Stimulated activated CD4-positive, alpha-beta T cell treated with anti-CD3 and anti-CD28 coated beads, Interleukin-1b, Interleukin-23, amount 100 ng/mL, for 4 hours (primary cell): ENCODE data around the gene NAA50.

Experiments used
- DNase-seq, 2 donors: peaks; one replicate each; pipeline ENCODE4 v3.0.0-alpha.2; 2020; ENCODE audit warnings: low read depth in 2 of 2

NAA50 gene

GRCh38 chr3:113741620-113742019 is 4.4 kb downstream of the NAA50 start:
- DNase-seq: no peak

DNA sequence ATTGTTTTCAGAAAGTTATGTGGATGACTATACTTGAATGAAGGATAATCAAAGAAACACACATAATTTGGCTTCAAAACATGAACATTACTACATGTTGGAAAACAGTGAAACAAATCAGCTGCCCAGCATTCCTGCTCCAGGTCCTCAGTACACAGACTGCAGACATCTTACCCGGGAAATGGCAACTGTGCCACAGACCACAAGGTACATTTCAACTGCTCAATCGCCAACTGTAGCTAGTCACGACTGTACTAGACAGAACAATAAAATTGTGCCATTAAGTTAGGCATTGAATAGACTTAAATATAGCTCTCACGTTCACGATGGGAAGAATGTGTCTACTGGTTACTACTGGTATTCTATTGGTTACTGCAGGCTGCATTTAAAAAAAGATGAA is 5.0 kb downstream of the NAA50 start:
- no peak for DNase-seq

- DNase-seq: peak in 1 of 2 donors; percentile 14
These were observed 9.4 kb downstream of the NAA50 start for GRCh38 chr3:113736548-113737089.

DNA sequence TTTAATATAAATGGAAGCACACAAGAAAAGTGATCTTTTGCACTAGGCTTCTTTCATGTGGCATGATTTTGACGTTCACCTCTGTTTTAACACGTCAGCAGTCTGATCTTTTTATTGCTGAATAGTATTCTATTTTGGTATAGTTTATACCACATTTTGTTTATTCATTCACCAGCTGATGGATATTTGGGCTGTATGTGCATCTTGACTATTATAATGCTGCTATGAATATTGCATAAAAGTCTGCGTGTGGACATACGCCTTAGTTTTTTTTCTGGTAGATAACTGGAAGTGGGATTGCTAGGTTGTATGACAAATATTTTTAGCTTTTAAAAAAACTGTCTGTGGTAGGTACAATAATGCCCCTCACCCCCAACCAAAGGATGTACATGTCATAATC is 14.4 kb downstream of the NAA50 start:
- DNase-seq: no peak

DNA sequence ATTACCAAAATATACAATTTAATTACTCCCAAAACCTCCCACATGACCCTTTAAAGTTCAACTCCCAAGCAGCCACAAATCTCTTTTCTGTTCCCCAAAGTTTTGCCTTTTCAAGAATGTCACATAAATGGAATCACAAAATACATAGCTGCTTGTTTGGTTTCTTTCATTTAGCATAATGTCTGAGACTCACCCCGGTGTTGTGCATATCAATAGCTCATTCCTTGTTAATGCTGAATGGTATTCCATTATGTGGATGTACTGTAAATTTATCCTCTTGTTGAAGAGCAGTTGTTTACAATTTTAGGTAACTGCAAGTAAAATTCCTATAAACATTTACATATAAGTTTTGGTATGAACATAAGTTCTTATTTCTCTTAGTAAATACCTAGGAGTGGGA is 15.5 kb downstream of the NAA50 start:
- DNase-seq: no peak

DNA sequence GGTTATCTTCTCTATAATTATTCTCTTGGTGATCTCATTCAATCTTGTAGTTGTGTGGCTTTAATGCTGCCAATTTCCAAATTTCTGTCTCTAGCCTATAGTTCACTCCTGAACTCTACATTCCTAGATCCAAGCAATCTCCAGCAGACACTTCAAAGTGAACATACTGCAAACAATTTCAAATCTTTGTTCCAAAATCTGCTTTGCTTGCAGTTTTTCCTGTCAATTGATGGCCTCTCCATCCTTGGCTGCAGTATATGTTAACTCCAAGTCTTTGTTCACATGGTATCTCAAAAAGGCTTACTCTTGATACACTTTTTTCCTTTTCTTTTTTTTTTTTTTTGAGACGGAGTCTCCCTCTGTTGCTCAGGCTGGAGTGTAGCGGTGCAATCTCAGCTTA is 17.4 kb downstream of the NAA50 start:
- no peak for DNase-seq

DNA sequence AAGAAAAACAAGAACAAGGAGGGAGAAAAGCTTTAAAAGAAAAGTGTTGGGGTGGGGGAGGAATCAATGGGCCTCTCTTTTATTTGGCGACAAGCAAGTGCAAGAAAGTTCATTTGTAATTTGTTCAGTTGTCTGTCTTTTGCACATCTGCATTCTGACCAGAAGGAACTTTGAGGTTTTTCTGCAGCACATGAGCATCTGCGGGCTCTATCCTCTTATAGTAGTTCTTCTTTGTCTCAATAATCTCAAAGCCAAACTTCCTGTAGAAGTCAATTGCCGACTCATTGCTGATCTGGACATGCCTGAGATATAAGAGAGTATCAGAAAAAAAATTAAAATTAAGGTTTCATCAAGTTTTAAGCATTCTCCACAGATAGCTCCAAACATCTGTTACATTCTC is 24.4 kb downstream of the NAA50 start:
- no peak for DNase-seq

DNA sequence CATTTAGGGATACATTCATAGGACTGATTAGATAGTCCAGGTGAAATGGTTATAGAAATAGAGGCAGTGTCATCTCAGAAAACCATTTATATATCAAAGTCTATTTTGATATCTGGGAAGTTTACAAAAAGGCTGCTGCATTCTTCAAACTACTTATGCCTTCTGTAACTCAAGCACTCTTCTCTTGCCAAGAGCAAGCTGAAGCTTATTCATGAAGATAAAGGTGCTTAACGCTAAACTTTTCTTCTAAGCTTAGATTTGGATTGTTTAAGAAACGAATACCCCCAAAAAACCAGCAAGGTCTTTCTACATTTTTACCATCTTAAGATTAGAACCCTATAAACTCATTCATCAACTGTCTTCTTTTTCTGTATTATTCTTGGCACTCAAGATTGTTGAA is 26.3 kb downstream of the NAA50 start:
- no peak for DNase-seq

DNA sequence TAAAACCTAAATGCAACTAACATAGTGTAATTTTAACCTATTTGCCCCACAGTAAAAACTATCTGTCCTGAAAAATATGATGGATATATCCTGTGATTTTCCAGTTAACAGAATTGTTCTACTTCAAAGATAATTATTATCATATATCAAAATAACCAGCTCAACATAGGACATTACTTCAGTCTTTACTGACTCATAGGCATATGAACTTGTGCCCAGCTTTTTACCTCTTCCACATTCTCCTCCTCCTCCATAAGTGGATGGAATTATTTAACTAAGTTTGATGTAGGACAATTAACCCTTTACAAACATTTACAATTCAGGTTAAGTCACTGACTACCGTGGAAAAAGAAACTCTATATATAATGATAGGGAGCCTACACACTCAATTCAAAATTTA is 26.8 kb downstream of the NAA50 start:
- DNase-seq: no peak

DNA sequence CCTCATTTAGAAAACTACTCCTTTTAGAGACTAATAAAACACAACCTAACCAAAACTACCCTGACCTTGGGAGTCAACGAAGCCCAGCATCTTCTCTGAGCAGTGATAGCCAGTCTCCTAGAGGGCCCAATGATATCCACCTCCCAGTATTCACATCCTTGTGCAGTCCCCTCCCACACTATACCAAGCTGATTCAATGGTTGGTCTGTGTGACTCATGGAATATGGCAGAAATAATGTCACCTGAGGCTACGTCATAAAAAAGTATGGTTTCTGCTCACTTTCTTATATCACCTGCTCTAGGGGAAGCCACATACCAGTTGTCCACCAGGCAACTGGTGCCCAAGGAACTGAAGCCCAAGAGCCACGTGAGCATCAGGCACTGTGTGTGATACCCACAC is 28.2 kb downstream of the NAA50 start:
- no peak for DNase-seq

GRCh38 chr3:113717308-113717707 is 28.7 kb downstream of the NAA50 start:
- DNase-seq: no peak

DNA sequence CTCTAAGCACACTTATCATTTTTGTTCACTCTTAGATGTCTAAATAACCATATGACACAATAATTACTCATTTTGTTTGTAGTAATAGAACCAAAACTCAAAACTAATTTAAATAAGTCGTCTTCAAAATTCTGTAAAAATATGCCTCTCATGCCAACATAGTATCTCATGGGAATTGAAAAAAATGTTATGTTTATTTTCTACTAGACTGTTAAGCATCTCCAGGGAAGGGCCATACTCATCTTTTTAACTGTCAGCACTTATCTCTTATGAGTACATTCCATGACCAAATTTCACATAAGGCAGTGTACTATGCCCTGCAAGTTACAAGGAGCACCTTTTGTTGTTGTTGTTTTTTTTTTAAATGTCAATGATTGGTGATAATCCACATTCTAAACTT is 31.3 kb downstream of the NAA50 start:
- DNase-seq: no peak

- DNase-seq: no peak
These were observed 33.9 kb downstream of the NAA50 start for GRCh38 chr3:113712129-113712528.

DNA sequence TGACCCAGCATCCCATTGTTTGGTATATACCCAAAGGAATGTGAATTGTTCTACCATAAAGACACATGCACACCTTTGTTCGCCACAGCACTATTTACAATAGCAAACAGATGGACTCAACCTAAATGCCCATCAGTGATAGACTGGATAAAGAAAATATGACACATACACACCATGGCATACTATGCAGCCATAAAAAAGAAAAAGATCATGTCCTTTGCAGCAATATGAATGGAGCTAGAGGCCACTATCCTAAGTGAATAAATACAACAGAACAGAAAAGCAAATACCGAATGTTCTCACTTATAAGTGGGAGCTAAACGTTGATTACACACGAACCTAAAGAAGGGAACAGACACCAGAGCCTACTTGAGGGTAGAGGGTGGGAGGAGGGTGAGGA is 38.2 kb downstream of the NAA50 start:
- no peak for DNase-seq

DNA sequence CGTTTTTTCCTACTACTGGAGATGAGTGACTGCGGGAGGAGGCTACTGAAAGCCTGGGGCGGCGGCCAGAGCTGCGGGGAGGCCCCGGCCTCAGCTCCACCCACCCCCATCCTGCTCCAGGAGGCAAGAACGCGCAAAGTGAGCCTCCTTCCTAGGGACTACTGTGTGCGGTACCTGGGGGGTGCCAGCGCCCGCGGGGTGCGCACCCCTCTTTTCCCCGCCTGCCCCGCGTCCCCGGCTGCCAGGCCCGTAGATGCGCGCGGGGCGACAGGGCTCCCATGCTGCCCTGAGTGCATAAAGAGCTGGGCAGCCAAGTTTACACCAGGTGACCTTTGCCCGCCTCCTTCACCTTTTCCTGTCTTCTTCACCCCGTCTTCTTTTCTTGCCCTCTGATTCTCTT is 47.1 kb downstream of the NAA50 start:
- DNase-seq: no peak

- DNase-seq: no peak
These were observed 47.8 kb downstream of the NAA50 start for GRCh38 chr3:113698213-113698742.

DNA sequence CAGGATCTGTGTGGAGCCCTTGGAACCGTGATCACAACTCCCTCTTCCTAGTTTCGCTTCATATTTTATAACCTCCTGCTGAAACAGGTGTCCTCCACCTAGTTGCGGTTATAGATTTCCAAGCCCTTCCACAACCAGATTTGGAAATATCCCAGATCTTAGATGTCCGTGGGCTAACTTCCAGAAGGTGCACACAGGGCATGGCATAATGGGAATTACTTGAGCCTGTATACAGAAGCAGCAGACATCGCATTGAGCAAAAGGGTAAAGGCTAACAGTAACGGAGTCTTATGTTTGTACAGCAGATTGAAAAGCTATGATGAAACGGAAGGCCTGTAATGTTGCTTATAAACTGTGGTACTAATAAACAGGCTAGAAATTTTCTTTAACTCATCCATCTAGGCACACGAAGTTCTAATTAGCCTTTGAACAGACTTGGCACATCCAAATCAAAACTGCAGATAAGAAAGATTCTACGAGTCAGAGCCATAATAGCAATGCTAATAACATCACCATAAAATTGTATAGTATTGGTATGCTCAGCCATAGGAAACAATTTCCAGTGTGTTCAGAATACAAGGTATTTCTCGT is 48.5 kb downstream of the NAA50 start:
- DNase-seq: no peak

GRCh38 chr3:113696658-113697499 is 49.2 kb downstream of the NAA50 start:
- peak; percentile 95 to 97 for DNase-seq

DNA sequence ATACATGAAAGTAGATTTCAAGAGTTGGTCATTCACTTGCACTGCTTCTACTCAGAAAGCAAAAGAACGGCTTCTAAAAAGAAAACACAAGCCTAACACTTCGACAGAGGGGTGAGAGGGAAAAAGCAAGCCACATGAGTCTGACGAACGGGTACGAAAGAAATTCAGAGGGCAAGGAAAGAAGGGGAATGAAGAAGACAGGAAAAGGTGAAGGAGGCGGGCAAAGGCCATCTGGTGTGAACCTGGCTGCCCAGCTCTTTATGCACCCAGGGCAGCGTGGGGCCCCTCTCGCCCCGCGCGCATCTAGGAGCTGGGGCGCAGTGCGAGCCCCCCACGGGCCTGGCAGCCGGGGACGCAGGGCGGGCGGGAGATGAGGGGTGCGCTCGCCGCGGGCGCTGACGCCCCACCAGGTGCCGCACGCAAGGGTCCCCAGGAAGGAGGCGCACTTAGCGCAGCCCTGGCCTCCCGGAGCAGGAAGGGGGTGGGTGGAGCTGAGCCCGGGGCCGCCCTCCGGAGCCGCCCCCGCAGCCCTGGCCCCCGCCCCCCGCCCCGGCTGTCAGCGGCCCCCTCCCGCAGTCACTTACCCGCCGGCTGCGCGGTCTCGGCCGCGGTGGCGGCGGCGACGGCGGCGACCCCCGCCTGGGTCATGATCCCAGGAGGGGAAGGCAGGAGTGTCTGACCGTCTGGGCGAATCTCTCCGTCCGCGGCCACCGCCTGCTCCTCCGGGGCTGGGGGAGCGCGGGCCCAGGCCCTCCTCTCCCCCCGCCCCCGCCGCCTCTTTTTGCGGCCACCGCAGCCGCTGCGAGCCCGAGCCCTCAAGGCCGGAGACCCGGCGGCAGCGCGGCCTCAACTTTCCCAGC is 50.0 kb downstream of the NAA50 start, which contains the start of gene USF3:
Gene USF3, minus strand, starts transcription at position 857 of the 860 bp plus-strand sequence. CDS start 21,764 bp downstream, outside the sequence.
- peak; percentile 73 for DNase-seq

GRCh38 chr3:113695431-113695785 is 50.6 kb downstream of the NAA50 start:
- DNase-seq: no peak

DNA sequence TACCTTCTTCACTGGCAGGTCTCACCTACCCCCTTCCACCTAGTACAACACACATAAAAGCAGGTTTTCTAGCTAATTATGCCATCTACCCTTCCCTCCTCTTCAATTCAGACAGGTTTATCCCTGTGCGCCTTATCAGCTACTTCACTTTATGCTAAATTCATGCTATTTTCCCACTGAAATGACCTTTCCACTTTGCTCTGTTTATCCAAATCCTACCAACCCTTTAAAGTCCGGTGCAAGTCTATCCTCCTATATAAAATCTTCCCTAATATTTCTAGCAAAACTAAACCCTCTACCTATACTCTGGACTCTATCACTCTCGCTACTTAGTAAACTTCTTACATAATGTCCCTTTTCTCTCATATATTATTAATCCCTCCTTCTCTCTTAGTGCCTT is 55.6 kb downstream of the NAA50 start:
- DNase-seq: no peak
